ENCODE data around the gene TMEM95. TPM values are rescaled to one million over a fixed set of nuclear protein-coding genes. Genes with fewer than 3 reads are reported as not detected.

Gene TMEM95
- total RNA-seq, 3 donors from 2014 or later = 0.26 TPM; not detected in 2

- peaks cover 2% of the 10 kb centered on the region for H3K36me3 ChIP-seq (ENCODE audit: low read depth)
- ATAC-seq (no peak), DNase-seq (no peak)
- peak overlapping the region; percentile 56 for H3K4me3 ChIP-seq
- H3K4me1 ChIP-seq (ENCODE audit: low read depth) = peaks cover 28% of the 10 kb centered on the region
- intact Hi-C loops (cut with DNase I, micrococcal nuclease) = no loop called here
- no peaks in the 10 kb centered on the region for H3K9me3 ChIP-seq
- no peak for TF ChIP-seq CTCF (IDR thresholded peaks at IDR 0.05)
Observed at GRCh38 chr17:7352503-7352889, 2.5 kb upstream of the TMEM95 start.

GRCh38 chr17:7352910-7353635 is 1.9 kb upstream of the TMEM95 start:
- no peak for TF ChIP-seq CTCF (IDR thresholded peaks at IDR 0.05)
- no peak for ATAC-seq
- no peak overlapping the region for H3K4me3 ChIP-seq
- H3K4me1 ChIP-seq (ENCODE audit: low read depth) = peaks cover 28% of the 10 kb centered on the region
- no peaks in the 10 kb centered on the region for H3K9me3 ChIP-seq
- intact Hi-C loops (cut with DNase I, micrococcal nuclease) = no loop called here
- peaks cover 2% of the 10 kb centered on the region for H3K36me3 ChIP-seq (ENCODE audit: low read depth)
- DNase-seq = peak in 2 of 3 donors; percentile 19 to 64

DNA sequence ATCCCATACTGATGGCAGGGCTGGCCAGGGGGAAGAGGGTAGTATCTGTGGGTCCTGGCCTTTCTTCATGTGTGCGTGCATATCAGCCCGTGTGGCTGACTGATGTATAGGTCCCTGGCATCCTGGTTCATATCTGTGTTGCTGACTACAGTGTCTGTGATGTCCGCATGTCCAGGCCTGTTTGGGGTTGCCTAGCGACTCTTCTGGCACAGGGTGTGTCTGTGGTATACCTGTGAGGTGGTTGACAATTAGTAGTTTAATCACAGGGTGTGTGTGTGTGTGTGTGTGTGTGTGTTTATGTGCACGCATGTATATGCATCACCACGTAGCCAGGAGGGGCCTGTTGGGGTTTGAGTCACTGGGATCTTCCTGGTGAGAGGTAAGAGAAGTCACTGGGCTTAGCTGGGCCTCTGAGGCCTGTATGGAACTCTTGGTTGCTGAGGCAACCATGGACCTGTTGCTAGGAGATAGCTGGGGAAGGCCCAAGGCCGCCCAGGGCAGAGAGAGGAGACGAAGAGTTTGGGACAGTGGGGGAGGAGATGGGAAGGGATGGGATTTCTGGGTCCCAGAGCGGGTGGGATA is 603 bp upstream of the TMEM95 start:
- no peak for TF ChIP-seq CTCF (IDR thresholded peaks at IDR 0.05)
- H3K4me3 ChIP-seq = no peak overlapping the region
- intact Hi-C loops (cut with DNase I, micrococcal nuclease) = no loop called here
- H3K36me3 ChIP-seq (ENCODE audit: low read depth) = peaks cover 2% of the 10 kb centered on the region
- H3K9me3 ChIP-seq = no peaks in the 10 kb centered on the region
- DNase-seq (peak in 1 of 3 donors; percentile 21), ATAC-seq (peak; percentile 1)
- H3K4me1 ChIP-seq (ENCODE audit: low read depth) = peaks cover 27% of the 10 kb centered on the region

GRCh38 chr17:7355573-7355972 is 617 bp downstream of the TMEM95 start:
- Histone ChIP-seq H3K9me3 (no peaks in the 10 kb centered on the region), H3K36me3 (ENCODE audit: low read depth) (peaks cover 2% of the 10 kb centered on the region), H3K4me3 (no peak overlapping the region), H3K4me1 (ENCODE audit: low read depth) (peaks cover 19% of the 10 kb centered on the region)
- no peak for DNase-seq
- intact Hi-C loops (cut with DNase I, micrococcal nuclease) = no loop called here
- ATAC-seq = no peak
- TF ChIP-seq CTCF (IDR thresholded peaks at IDR 0.05) = no peak

DNA sequence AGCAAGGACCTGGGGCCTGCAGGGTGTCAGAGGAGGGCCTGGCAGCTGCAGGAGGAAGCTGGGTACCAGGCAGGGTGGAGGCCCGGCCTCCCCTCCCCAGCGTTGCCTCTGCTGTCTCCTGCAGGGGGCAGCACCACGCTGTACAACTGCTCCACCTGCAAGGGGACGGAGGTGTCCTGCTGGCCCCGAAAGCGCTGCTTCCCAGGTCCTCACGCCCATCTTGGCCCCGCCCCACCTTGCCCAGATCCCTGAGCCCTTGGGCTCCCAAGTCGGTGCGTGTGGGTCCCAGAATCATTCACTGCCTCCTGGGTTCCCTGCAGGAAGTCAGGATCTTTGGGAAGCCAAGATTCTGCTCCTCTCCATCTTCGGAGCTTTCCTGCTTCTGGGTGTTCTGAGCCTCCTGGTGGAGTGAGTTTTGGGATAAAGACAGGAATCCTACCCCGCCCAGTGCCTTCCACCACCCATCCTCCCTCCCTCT is 1.2 kb downstream of the TMEM95 start:
- intact Hi-C loops (cut with DNase I, micrococcal nuclease) = no loop called here
- Histone ChIP-seq H3K36me3 (ENCODE audit: low read depth) (peaks cover 2% of the 10 kb centered on the region), H3K4me1 (ENCODE audit: low read depth) (peaks cover 19% of the 10 kb centered on the region), H3K4me3 (no peak overlapping the region), H3K9me3 (no peaks in the 10 kb centered on the region)
- DNase-seq = peak; percentile 90 to 94 (median 90)
- ATAC-seq = peak; percentile 62
- peak; percentile 72 for TF ChIP-seq CTCF (IDR thresholded peaks at IDR 0.05)
